IPS-18c (cell line): ENCODE measurements around the gene FRAS1.

ENCODE experiments used
- H3K4me3 ChIP-seq: 2 replicates; pipeline ENCODE4 v1.7.0; 2013; ENCODE audit warnings: low read depth, mild to moderate bottlenecking, low read length, moderate library complexity; ENCODE audit not compliant: insufficient read depth
- H3K9me3 ChIP-seq: one replicate; pipeline ENCODE4 v1.6.1; 2013; ENCODE audit warnings: mild to moderate bottlenecking, low read length, moderate library complexity; ENCODE audit not compliant: control insufficient read depth, insufficient read depth

Gene FRAS1

GRCh38 chr4:78138252-78138651 lies 81.1 kb downstream of the FRAS1 start:
- H3K9me3 ChIP-seq: no peaks in the 10 kb centered on the region
- no peak overlapping the region for H3K4me3 ChIP-seq

GRCh38 chr4:78143634-78144033 lies 86.5 kb downstream of the FRAS1 start:
- Histone ChIP-seq H3K4me3 (no peak overlapping the region), H3K9me3 (no peaks in the 10 kb centered on the region)

GRCh38 chr4:78145008-78145407 lies 87.9 kb downstream of the FRAS1 start:
- Histone ChIP-seq H3K9me3 (no peaks in the 10 kb centered on the region), H3K4me3 (no peak overlapping the region)

- Histone ChIP-seq H3K9me3 (no peaks in the 10 kb centered on the region), H3K4me3 (no peak overlapping the region)
Observed at GRCh38 chr4:78145622-78146021, 88.5 kb downstream of the FRAS1 start.

- Histone ChIP-seq H3K4me3 (no peak overlapping the region), H3K9me3 (no peaks in the 10 kb centered on the region)
Observed at GRCh38 chr4:78149751-78150542, 92.8 kb downstream of the FRAS1 start.

GRCh38 chr4:78150543-78150864 lies 93.4 kb downstream of the FRAS1 start:
- no peak overlapping the region for H3K4me3 ChIP-seq

GRCh38 chr4:78152795-78153194 lies 95.7 kb downstream of the FRAS1 start:
- Histone ChIP-seq H3K4me3 (no peak overlapping the region), H3K9me3 (no peaks in the 10 kb centered on the region)

More at GRCh38 chr4:78150543-78150864, 93.4 kb downstream of the FRAS1 start:
- H3K9me3 ChIP-seq: no peaks in the 10 kb centered on the region

- Histone ChIP-seq H3K9me3 (no peaks in the 10 kb centered on the region), H3K4me3 (no peak overlapping the region)
Observed at GRCh38 chr4:78154972-78155590, 98.0 kb downstream of the FRAS1 start.

- Histone ChIP-seq H3K9me3 (no peaks in the 10 kb centered on the region), H3K4me3 (no peak overlapping the region)
Observed at GRCh38 chr4:78155616-78156105, 98.5 kb downstream of the FRAS1 start.

GRCh38 chr4:78156520-78156919 lies 99.4 kb downstream of the FRAS1 start:
- Histone ChIP-seq H3K9me3 (no peaks in the 10 kb centered on the region), H3K4me3 (no peak overlapping the region)

GRCh38 chr4:78162342-78162741 lies 105.2 kb downstream of the FRAS1 start:
- H3K4me3 ChIP-seq: no peak overlapping the region
- H3K9me3 ChIP-seq: no peaks in the 10 kb centered on the region

- Histone ChIP-seq H3K4me3 (no peak overlapping the region), H3K9me3 (no peaks in the 10 kb centered on the region)
Observed at GRCh38 chr4:78162821-78163220, 105.7 kb downstream of the FRAS1 start.

- Histone ChIP-seq H3K9me3 (no peaks in the 10 kb centered on the region), H3K4me3 (no peak overlapping the region)
Observed at GRCh38 chr4:78165758-78166157, 108.6 kb downstream of the FRAS1 start.

- no peak overlapping the region for H3K4me3 ChIP-seq
- no peaks in the 10 kb centered on the region for H3K9me3 ChIP-seq
Observed at GRCh38 chr4:78166622-78167021, 109.5 kb downstream of the FRAS1 start.

GRCh38 chr4:78167510-78167909 lies 110.4 kb downstream of the FRAS1 start:
- H3K4me3 ChIP-seq: no peak overlapping the region
- H3K9me3 ChIP-seq: no peaks in the 10 kb centered on the region

GRCh38 chr4:78168029-78168428 lies 110.9 kb downstream of the FRAS1 start:
- H3K4me3 ChIP-seq: no peak overlapping the region
- no peaks in the 10 kb centered on the region for H3K9me3 ChIP-seq

GRCh38 chr4:78169728-78170127 lies 112.6 kb downstream of the FRAS1 start:
- no peak overlapping the region for H3K4me3 ChIP-seq
- no peaks in the 10 kb centered on the region for H3K9me3 ChIP-seq

- Histone ChIP-seq H3K9me3 (no peaks in the 10 kb centered on the region), H3K4me3 (no peak overlapping the region)
Observed at GRCh38 chr4:78171482-78171881, 114.4 kb downstream of the FRAS1 start.
